A549 (cell line): Measurements from ENCODE around the gene UIMC1. TPM values are rescaled to one million over a fixed set of nuclear protein-coding genes. Genes with fewer than 3 reads are reported as not detected.

Experiments used
- ATAC-seq, 2 experiments: fragments of 200-7000 bp in 1 of 2; fragments of >200 bp in 1 of 2; cut with Nextera tagmentation in 1 of 2; cut with Tn5 transposase in 1 of 2; 3 replicates each; pipeline versions ENCODE4 v1.8.0 to v1.9.1; 2018 to 2020; ENCODE audit warnings: mild to moderate bottlenecking in 1 of 2, moderate library complexity in 1 of 2
- CTCF ChIA-PET: fragments of 300-600 bp; sonication (Branson Sonifier 250); formaldehyde crosslinking; extraction: SDS; loops from one replicate; lab custom pipeline; 2021; ENCODE audit warnings: antibody characterized with exemption, inconsistent platforms; lab: Yijun Ruan, JAX
- POLR2A ChIA-PET: fragments of 350-600 bp; formaldehyde crosslinking; extraction: SDS; loops from one replicate; lab custom pipeline; 2021; ENCODE audit warnings: antibody characterized with exemption, inconsistent platforms; lab: Yijun Ruan, JAX
- DNase-seq, 2 experiments: peaks; one replicate each; pipeline versions ENCODE4 v3.0.0 to v3.0.0-alpha.2; 2011 to 2016; ENCODE audit warnings: low read depth in 1 of 2, low spot score in 1 of 2
- FAIRE-seq: peaks from 2 replicates; lab custom pipeline; 2011; peaks lifted over from hg19 to GRCh38; lab: Jason Lieb, UNC
- H3K27ac ChIP-seq, 2 experiments: fragments of >200 bp; sonication (Bioruptor Twin); formaldehyde crosslinking; 3 replicates each; pipeline ENCODE4 v1.5.1; 2016 to 2017
- H3K4me1 ChIP-seq: fragments of >200 bp; sonication (Bioruptor Twin); formaldehyde crosslinking; 3 replicates; pipeline ENCODE4 v1.6.1; 2016
- H3K4me2 ChIP-seq: fragments of >200 bp; sonication (Bioruptor Twin); formaldehyde crosslinking; 3 replicates; pipeline ENCODE4 v1.6.1; 2016
- H3K4me3 ChIP-seq: fragments of >200 bp; sonication (Bioruptor Twin); formaldehyde crosslinking; 3 replicates; pipeline ENCODE4 v1.5.1; 2016
- H3K9me3 ChIP-seq: fragments of >200 bp; sonication (Bioruptor Twin); formaldehyde crosslinking; 3 replicates; pipeline ENCODE4 v1.6.1; 2016
- CHD4 ChIP-seq: fragments of 200-600 bp; sonication (generic); IDR thresholded peaks from 2 replicates; pipeline ENCODE4 v1.6.1; 2016; ENCODE audit warnings: antibody characterized with exemption, mild to moderate bottlenecking, borderline replicate concordance
- CTCF ChIP-seq: fragments of >200 bp; sonication (Bioruptor Twin); formaldehyde crosslinking; IDR thresholded peaks from 3 replicates; pipeline ENCODE4 v1.5.1; 2016
- E2F6 ChIP-seq: IDR thresholded peaks from 2 replicates; pipeline ENCODE4 v1.6.1; 2012; ENCODE audit warnings: low read depth, borderline replicate concordance
- EHMT2 ChIP-seq: fragments of 200-600 bp; sonication (generic); IDR thresholded peaks from 2 replicates; pipeline ENCODE4 v1.6.1; 2016; ENCODE audit warnings: antibody characterized with exemption, low read depth, mild to moderate bottlenecking, moderate library complexity
- FOSB ChIP-seq: fragments of 250-450 bp; sonication (Bioruptor Pico); IDR thresholded peaks from 2 replicates; pipeline ENCODE4 v1.5.0; 2020; ENCODE audit warnings: mild to moderate bottlenecking, moderate library complexity
- HES2 ChIP-seq: fragments of >200 bp; sonication (Bioruptor Twin); formaldehyde crosslinking; IDR thresholded peaks from 2 replicates; pipeline ENCODE4 v1.6.1; 2016
- HMGXB4 ChIP-seq: fragments of 250-450 bp; sonication (Bioruptor Pico); IDR thresholded peaks from 2 replicates; pipeline ENCODE4 v1.5.0; 2021; ENCODE audit warnings: mild to moderate bottlenecking, moderate library complexity, borderline replicate concordance
- KDM1A ChIP-seq: fragments of 200-600 bp; sonication (generic); IDR thresholded peaks from 2 replicates; pipeline ENCODE4 v1.6.1; 2016; ENCODE audit warnings: low read depth, mild to moderate bottlenecking
- KDM5A ChIP-seq: fragments of 200-600 bp; sonication (generic); IDR thresholded peaks from 2 replicates; pipeline ENCODE4 v1.6.1; 2016; ENCODE audit warnings: antibody characterized with exemption, mild to moderate bottlenecking
- MAZ ChIP-seq: fragments of 150-350 bp; IDR thresholded peaks from 2 replicates; pipeline ENCODE4 v1.6.1; 2014; ENCODE audit warnings: antibody characterized with exemption, low read depth, low read length, borderline replicate concordance
- POLR2A ChIP-seq: IDR thresholded peaks from 2 replicates; pipeline ENCODE4 v1.6.1; 2012; ENCODE audit warnings: mild to moderate bottlenecking, low read length
- POLR2AphosphoS2 ChIP-seq: conservative IDR thresholded peaks from 2 replicates; pipeline ENCODE4 v1.6.1; 2012; ENCODE audit warnings: low read length, improper control_type of control experiment, inconsistent platforms
- RAD21 ChIP-seq, 2 experiments: fragments of >200 bp in 1 of 2; sonication (Bioruptor Twin) in 1 of 2; formaldehyde crosslinking in 1 of 2; IDR thresholded peaks in 1 of 2; conservative IDR thresholded peaks in 1 of 2; 2 replicates in 1 of 2; 3 replicates in 1 of 2; pipeline ENCODE4 v1.6.1; 2012 to 2018; ENCODE audit warnings: inconsistent platforms in 1 of 2
- RARB ChIP-seq: fragments of 250-450 bp; sonication (Bioruptor Pico); IDR thresholded peaks from 2 replicates; pipeline ENCODE4 v1.8.0; 2021; ENCODE audit warnings: mild to moderate bottlenecking, moderate library complexity
- RCOR1 ChIP-seq: fragments of 150-350 bp; IDR thresholded peaks from 2 replicates; pipeline ENCODE4 v1.6.1; 2014; ENCODE audit warnings: antibody characterized with exemption, low read length, low read depth
- SMC3 ChIP-seq: fragments of >200 bp; sonication (Bioruptor Twin); formaldehyde crosslinking; IDR thresholded peaks from 3 replicates; pipeline ENCODE4 v1.6.1; 2018; ENCODE audit warnings: inconsistent platforms
- SREBF2 ChIP-seq: fragments of 450-650 bp; IDR thresholded peaks from 2 replicates; pipeline ENCODE4 v1.6.1; 2014; ENCODE audit warnings: mild to moderate bottlenecking, moderate library complexity
- ZSCAN20 ChIP-seq: fragments of 250-450 bp; sonication (Bioruptor Pico); IDR thresholded peaks from 2 replicates; pipeline ENCODE4 v1.8.0; 2022; ENCODE audit warnings: mild to moderate bottlenecking, moderate library complexity
- WGBS: methylation state at CpG from one replicate; pipeline ENCODE4 v1.1.6; 2017; ENCODE audit errors: missing lambda C conversion rate; 5-methylcytosine and 5-hydroxymethylcytosine counted together
- polyA plus RNA-seq, 4 experiments: library from polyadenylated mRNA; depleted of rRNA in 3 of 4; stranded (reverse); fragments of >200 nt; fragmentation: RNase III in 1 of 4; extraction: RNeasy Plus Mini Kit Qiagen cat#74134 plus additional on column Dnase treatment in 1 of 4; gene quantifications; 2 replicates in 3 of 4; 3 replicates in 1 of 4; pipeline ENCODE4 v1.2.3, GENCODE V29; 2011 to 2017

The UIMC1 gene
- polyA plus RNA-seq, 2 of the 4 experiments (the other 2 are of a cell fraction) = 47.8 to 52.5 TPM

GRCh38 chr5:177041936-177042335 is 35.4 kb upstream of the UIMC1 start:
- DNase-seq = no peak
- ATAC-seq = no peak
- Histone ChIP-seq H3K9me3 (no peaks in the 10 kb centered on the region), H3K27ac (no peak overlapping the region), H3K4me2 (no peak overlapping the region), H3K4me1 (no peaks in the 10 kb centered on the region), H3K4me3 (no peak overlapping the region)
- TF ChIP-seq E2F6 (no peak), HES2 (no peak), EHMT2 (no peak), CHD4 (no peak), RAD21 (conservative IDR thresholded peaks at IDR 0.05 in 1 of 2, IDR thresholded peaks at IDR 0.05 in 1 of 2) (no peak), RARB (no peak), KDM1A (no peak), MAZ (no peak), ZSCAN20 (CRISPR knock-in tag) (no peak), FOSB (CRISPR knock-in tag) (no peak), HMGXB4 (CRISPR knock-in tag) (no peak), KDM5A (no peak), POLR2AphosphoS2 (no peak), SMC3 (no peak), POLR2A (no peak)
- POLR2A ChIA-PET = no interaction called here
- CTCF ChIA-PET = interaction anchor here (0.9 to 4.6 kb wide), 3 partner anchors 25 to 41 kb away, joined by 3 to 21 read pairs (median 5); no protein-coding TSS in a partner anchor
- 94% methylated on average over 2 of the region's 2 CpGs for WGBS
- FAIRE-seq = no peak

GRCh38 chr5:177040814-177041420 is 34.3 kb upstream of the UIMC1 start:
- Histone ChIP-seq H3K4me2 (no peak overlapping the region), H3K9me3 (no peaks in the 10 kb centered on the region), H3K4me1 (no peaks in the 10 kb centered on the region)
- ChIA-PET CTCF (interaction anchor here (0.8 to 4.6 kb wide), 3 partner anchors 26 to 521 kb away, joined by 3 to 21 read pairs (median 5); no protein-coding TSS in a partner anchor), POLR2A (no interaction called here)
- TF ChIP-seq EHMT2 (no peak), RCOR1 (no peak), KDM1A (no peak)
- TF ChIP-seq, all 56 proteins: peak for 0
- no peak for FAIRE-seq
- Histone ChIP-seq H3K27ac (no peak overlapping the region), H3K4me3 (no peak overlapping the region)
- DNase-seq = no peak
- ATAC-seq = no peak
- WGBS = 88% methylated on average over 3 of the region's 3 CpGs

GRCh38 chr5:177036921-177037320 is 30.3 kb upstream of the UIMC1 start:
- DNase-seq (no peak), FAIRE-seq (no peak), ATAC-seq (no peak)
- POLR2A ChIA-PET = no interaction called here
- TF ChIP-seq RCOR1 (no peak), CTCF (no peak), CHD4 (no peak), SREBF2 (no peak), KDM1A (no peak)
- no peaks in the 10 kb centered on the region for H3K9me3 ChIP-seq
- H3K4me2 ChIP-seq = no peak overlapping the region
- CTCF ChIA-PET = interaction anchor here (1.0 to 2.1 kb wide), 2 partner anchors 15 to 35 kb away, joined by 4 to 8 read pairs; no protein-coding TSS in a partner anchor
- WGBS = 96% methylated on average over 5 of the region's 5 CpGs
- H3K4me3 ChIP-seq = no peak overlapping the region
- H3K27ac ChIP-seq = no peak overlapping the region
- H3K4me1 ChIP-seq = no peaks in the 10 kb centered on the region
